Stimulated activated CD8-positive, alpha-beta memory T cell treated with anti-CD3 and anti-CD28 coated beads, Interleukin-2, amount 100 ng/mL, for 1 hour (primary cell): ENCODE data around the gene FAM117B.
"Not testable (repeated sequence)": the region's sequence is repeated elsewhere in the genome, so short reads cannot be mapped to it uniquely, and the experiment has no call there.

Experiments
- DNase-seq, 2 donors: peaks; one replicate each; pipeline ENCODE4 v3.0.0-alpha.2; 2020; ENCODE audit warnings: low read depth in 2 of 2

The FAM117B gene

DNA sequence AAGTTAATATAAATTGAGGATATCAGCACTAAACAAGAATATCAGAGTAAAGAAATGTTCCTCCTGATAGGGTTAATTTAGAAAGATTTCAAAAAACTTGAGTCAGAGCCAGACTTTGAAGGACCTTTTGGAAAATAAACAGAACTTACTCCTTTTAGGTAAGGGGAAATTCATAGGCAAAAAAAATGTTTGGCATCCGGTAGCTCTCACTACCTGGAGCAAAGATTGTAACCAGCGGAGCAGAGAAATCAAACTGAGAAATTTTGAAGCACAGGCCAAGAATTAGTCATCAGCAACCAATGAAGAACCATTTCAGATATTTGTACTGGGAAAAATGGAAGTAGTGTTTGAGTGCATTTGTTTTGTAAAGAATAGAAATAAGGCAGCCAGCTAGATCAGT is 123.8 kb downstream of the FAM117B start:
- no peak for DNase-seq

DNA sequence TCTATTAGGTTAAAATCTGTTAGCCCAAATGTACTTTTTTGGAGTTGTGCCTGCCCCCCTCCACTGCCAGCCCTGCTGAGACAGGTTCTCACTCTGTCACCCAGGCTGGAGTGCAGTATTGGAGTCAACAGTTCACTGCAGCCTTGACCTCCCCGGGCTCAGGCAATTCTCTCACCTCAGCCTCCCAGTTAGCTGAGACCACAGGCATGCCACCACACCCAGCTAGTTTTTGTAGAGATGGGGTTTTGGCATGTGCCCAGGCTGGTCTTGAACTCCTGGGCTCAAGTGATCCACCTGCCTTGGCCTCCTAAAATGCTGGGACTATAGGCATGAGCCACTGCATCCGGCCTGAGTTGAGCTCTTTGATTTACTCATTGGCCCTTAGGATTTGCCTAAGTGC is 126.1 kb downstream of the FAM117B start:
- no peak for DNase-seq

DNA sequence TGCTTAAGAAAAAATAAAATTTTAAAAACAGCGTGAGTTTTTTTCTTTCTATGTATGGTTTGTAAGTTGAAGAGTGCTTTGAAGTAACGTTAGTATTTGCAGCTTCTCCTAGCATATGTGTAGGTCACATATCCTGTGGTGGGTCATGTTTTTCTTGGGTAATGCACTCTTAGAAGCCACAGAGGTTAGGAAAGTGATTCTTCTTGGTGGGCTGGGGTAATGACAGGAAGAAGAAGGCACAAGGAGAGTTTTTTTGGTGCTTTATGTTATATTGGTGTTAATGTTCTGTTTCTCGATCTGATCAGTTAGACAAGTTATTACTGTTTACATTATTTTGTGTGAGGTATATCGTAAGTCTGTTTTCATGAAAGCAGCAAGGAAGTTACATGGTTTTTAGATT is 127.8 kb downstream of the FAM117B start:
- no peak for DNase-seq

DNA sequence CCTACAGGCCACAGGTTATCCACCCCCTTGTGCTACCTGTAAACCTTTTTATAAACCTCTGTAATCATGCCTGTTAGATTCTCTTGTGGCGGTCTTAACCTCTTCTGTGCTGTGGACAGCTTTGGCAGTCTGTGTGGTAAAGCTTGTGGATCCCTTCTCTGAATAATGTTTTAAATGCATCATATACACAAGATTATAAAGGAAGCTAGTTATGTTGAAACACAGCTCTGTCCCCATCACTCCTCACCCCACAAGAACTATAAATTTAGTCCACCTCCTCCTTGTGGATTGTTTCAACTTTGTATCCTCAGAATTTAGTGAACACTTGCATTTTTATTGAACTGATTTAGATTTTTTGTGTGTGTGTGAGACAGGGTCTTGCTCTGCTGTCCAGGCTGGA is 129.1 kb downstream of the FAM117B start:
- no peak for DNase-seq

DNA sequence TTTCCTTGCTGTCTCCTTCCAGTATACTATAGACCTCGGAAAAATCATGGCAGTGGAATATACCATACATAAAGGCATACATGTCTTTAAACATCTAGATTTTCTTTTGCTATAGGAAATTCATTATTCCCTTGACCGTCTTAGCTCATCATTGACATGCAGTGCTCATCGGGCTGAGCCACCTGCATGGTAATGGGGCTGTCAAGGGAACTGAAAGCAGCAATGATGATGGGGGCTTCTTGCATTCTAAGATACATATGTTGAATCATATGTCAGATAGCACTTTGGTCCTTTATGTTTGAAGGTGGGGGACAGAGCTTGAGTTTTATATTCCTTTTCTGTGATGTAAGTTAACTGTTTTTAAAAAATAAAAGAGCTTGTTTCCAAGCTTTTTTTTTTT is 130.2 kb downstream of the FAM117B start:
- no peak for DNase-seq

DNA sequence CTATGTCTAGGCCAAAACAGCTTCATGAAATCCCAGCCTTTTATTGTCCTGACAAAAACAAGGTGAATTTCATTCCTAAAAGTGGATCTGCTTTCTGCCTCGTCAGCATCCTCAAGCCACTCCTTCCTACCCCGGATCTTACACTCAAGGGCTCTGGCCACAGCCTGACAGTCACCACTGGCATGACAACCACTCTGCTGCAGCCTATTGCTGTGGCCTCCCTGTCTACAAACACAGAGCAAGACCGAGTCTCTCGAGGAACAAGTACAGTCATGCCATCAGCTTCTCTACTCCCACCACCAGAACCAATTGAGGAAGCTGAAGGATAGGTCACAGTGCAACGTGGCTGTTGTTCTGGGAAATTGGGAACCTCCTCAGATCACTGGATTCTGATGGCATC is 130.7 kb downstream of the FAM117B start:
- DNase-seq: no peak

DNA sequence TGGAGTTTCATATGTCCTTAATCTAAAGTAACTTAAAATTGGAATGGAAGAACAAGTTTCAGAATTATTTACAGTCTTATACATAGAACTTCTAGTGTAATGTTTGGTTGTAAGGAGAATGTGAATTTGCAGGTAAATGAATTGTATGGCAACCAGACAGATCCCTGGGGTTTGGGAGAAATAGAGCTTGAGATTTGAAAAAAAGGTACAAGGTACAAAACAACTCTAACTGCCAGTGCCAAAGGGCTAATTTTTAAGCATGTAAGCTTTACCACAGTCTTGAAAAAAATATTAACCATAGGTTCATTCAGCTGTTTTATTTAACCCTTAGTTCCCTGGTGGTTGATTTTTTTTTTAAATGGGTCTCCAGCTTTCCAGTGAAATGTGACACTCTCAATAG is 133.5 kb downstream of the FAM117B start:
- no peak for DNase-seq

DNA sequence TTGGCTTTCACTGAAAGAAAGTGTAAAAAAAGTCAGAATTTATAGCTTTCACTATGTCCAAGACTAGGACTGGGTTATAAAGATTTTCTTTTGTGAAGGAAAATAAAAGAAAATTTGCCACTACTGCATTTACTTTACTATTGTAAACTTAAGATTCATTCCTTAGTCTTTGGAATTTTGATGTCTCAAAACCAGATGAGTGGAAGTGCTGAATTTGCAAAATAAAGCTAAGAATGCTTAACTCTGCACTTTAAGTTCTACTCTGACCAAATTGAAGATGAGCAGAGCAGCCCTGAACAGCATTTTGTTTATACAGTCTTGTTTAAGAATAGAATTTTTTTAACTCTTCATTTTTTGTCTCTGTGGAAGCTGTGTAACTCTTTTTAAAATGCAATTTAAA is 134.4 kb downstream of the FAM117B start:
- DNase-seq: no peak

DNA sequence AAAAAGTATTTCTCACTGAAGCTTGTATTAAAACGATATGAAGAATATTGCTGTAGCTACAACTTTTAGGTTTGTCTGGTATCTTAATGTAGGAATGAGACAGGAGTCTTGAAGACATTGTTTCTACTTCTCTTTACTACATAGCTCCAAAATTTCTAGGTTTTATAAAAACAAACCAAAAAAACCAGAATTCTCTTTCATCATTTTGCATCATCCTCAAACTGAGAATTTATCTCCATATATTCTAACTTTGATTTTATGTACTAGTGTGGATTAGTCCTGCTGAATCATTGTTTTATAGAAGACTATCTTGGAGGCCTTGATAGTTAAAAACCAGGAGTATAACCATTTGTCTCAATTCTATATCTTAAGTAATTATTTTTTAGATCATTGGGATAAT is 136.6 kb downstream of the FAM117B start:
- DNase-seq: no peak

DNA sequence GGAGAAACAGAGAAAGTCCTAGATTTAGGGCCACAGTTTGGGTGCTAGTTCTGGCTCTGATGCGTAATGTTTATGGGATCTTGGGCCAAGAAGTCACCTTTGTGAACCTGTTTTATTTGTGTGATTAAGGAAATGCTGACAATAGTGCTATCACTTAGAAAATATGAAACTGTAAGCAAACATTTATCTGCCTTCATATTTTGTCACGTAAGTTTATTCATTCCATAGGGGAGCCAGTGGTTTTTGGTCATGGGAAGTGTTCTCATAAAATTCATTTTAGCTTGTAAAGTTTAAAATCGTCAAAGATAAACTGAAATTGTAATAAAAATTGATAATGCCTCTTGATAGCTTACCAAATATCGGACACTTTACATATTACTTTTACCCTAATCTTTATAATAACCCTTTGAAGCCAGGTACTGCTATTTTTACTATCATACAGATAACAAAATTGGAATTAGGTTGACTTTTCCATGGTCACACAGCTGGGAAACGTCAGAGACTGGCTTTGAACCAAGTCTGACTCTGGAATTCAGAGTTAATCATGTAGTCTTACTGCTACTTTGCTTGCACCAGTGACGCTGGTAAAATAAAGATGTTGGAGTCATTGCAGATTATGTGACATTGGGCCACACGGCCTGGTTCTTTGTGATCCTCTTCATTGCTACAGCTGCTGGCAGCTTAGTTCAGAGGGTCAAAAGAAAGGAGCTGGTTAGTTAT is 137.1 kb downstream of the FAM117B start:
- DNase-seq: no peak

DNA sequence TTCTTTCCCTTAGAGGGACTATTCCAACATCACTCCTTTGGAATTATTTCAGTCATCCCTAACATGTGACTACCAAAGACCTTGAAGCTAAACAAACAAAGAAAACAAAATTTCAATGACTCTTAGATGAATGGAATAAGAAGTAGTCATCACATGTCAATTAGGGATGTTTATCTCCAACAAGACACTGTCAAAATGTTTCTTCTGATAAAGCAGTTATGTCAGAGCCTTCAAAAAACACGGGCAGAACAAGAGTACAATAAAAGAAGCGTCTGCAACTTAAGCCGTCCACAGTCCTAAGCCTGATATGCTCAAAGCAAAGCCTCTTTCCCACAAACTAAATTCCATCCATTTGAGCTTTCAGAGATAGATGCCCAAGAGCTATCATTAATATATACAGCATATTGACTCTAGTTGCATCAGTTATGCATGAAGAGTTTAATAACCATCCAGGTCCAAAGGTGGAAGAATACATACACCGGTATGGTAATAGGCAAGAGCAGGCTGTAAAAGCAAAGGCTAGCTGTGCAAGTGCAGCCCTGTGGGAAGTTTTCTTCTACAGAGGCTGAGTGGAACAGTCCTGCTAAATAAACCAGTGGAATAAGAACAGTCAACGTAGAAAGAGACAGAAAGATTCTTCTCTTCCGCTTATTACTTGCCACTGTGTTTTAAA is 138.7 kb downstream of the FAM117B start:
- DNase-seq: no peak

DNA sequence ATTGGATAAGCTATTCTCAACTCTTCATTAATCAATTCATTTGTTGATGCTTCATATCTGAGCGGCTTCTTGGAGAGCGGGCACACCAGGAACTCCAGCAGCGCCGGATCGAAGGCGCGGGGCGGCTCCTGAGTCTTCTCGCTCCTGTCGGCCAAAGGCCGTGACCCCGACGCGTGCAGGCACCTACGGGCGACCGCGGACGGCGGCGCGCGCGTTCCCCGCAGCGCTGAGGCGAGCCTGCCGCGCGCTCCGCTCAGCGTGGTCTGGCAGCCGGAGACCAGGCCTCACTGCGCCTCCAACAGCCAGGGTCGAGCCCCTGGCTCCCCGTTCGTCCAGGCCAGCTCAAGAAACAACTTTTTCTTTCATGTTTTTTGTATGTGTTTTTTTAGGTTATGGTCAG is 139.3 kb downstream of the FAM117B start:
- DNase-seq: no peak

DNA sequence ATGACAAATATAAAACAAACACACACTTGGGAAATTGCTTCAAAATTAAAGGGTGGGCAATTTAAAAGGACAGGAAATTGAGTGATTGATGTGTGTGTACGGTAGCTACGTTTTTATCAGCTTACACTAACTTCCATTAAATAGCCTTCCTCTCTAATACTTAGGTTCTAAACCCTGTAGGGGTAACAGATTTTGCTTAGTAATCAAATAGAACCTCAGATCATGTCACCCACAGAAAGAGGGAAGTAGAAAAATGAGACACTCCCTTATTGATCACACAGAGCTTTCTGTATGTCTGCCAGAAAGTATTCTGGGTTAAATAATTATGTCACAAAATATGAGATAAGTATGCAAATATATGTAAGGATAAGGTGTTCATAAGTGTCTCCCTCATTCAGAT is 143.4 kb downstream of the FAM117B start:
- no peak for DNase-seq

DNA sequence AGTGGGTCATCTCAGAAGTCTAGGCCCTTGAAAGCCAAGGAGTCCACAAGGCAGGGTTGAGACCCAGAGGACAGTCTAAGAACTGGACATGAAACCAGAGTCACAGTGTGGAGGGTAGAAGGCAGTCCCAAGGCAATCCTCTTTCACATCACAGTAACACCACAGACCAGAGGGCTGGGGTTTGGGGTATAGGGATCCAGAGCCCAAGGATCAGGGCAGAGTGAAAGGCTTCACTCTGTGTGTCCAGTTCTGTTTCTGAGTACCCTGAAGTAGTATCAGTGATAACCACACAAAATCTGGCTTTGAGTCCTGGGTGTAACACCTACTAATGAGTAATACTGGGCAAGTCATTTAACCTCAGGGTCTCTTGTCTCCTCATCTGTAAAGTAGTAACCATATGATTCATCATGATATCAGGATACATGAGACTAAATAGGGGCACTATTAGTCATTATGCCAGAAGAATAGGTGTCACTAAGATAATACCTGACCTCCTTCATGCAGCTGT is 145.8 kb downstream of the FAM117B start:
- DNase-seq: no peak

DNA sequence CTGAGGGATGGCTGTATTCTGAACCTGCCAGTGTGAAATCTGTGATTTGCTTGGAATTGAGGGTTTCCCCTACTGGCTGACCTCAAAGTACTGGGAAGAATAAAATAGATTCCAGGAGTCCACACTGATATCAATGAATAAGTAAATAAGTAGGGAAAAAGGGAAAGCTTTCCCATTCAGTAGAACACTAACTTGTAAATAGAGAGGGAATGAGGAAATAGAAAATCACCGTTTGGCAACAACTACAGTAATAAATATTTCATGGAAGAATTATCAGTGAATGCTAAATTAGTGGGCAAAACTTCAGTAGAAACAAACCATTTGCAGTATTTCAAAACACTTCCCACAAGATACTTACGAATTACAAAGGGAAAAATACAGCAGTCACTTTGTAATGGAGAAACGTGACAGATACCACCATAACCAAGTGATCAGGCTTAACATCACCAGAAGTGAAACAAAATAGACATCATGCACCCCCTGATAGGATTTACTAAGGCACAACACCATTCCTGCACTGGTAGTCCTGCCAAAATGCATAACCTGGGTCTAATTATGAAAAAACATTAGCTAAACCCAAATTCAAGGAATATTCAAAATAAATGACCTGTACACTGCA is 148.3 kb downstream of the FAM117B start:
- DNase-seq: no peak

DNA sequence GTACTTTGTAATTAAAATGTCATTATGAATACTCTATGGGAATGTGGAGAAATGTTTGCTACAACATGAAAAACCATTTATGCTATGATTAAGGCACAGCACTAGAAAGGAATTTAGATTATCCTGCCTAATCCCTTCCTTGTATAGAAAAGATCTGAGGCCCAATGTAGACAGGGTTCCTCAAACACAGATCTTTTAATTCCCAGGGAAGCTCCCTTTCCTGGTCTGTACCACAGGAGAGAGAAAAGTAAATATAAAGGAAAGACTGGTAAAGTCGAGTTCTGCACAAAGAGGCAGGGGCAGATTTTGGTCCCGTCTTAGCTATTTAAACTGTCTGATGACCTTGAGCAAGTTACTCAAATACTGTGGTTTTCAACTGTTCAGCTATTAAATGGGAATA is 152.1 kb downstream of the FAM117B start:
- DNase-seq: no peak

DNA sequence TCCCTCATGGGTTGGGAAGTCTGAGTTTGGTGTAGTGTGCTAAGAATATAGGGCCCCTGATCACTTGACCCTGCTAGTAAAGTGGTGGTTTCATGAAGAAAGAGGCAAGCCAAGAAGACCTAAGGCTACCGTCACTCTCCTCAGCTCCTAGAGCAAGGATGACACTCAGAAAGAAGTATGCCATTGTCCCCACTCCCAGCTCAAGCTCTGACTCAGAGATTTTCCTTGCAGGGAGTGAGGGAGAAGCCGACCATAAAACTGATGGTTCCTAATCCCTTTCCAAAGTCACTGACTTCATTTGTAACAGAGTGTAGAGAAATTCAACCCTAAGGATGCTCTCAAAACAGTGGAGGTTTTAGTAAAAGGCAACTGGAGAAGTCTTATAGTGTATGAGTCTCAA is 155.9 kb downstream of the FAM117B start:
- no peak for DNase-seq

DNA sequence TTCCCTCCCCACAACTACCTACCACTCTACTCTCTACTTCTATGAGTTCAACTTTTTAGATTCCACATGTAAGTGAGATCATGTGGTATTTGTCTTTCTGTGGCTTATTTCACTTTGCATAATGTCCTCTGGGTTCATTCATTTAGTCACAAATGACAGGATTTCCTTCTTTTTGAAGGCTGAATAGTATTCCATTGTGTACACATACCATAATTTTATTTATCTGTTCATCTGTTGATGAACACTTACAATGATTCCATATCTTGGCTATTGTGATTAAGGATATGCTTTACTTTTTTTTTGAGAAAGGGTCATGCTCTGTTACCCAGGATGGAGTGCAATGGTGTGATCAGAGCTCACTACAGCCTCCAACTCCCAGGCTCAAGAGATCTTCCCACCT is 163.2 kb downstream of the FAM117B start:
- no peak for DNase-seq

DNA sequence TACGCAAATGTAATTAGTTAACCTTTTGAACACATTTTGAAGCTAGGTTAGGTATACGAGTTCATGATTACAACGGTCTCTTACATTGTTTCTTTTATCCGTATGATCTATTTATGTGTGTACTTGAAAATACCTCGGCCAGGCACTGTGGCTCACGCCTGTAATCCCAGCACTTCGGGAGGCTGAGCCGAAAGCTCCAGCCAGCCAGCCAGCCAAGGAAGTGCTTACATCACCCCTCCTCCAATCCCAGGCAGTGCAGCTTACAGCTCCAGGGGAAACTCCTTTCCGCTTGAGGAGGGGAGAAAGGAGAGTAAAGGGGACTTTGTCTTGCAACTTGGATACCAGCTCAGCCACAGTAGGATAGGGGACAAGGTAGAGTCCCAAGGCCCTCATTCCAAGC is 171.1 kb downstream of the FAM117B start:
- not testable (repeated sequence) for DNase-seq

DNA sequence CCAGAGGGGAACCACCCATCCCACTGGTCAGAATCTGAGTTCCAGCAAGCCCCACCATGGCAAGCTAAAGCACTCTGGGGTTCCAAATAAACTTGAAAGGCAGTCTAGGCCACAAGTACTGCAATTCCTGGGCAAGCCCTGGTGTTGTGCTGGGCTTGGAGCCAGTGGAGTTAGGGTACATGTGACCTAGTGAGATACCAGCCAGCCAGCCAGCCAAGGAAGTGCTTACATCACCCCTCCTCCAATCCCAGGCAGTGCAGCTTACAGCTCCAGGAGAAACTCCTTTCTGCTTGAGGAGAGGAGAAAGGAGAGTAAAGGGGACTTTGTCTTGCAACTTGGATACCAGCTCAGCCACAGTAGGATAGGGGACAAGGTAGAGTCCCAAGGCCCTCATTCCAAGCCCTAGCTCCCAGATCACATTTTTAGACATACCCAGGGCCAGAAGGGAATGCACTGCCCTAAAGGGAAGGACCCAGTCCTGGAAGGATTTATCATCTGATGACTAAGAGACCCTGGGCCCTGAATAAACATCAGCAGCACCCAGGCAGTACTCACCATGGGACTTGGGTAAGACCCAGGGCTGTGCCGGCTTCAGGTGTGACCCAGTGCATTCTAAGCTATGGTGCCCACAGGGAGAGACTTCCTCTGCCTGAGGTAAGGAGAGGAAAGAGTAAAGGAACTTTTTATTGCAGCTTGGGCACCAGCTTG is 172.8 kb downstream of the FAM117B start:
- not testable (repeated sequence) for DNase-seq

DNA sequence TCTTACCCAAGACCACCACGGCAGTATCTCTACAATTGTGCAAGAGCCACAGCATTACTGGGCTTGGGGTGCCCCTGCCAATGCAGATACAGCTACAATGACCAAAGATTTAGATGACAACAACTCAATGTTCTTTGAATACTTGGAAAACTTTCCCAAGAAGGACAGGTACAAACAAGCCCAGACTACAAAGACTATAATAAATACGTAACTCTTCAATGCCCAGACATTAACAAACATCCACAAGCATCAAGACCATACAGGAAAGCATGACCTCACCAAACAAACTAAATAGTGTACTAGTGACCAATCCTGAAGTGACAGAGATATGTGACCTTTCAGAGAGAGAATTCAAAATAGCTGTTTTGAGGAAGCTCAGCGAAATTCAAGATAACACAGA is 174.0 kb downstream of the FAM117B start:
- DNase-seq: no peak

DNA sequence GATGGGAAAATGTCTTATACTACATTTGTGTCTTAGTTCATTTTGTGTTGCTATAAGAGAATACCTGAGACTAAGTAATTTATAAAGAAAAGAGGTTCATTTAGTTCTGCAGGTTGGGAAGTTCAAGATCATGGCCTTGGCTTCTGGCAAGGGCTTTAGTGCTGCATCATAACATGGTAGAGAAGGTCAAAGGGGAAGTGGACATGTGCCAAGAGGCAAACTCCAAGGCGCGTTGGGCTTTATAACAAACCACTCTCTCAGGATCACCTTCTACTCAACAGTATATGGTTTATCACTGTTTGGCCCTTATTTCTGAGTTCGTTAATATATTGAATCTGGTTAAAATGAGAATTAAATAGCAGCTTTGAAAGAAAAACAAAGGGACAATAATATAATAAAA is 178.6 kb downstream of the FAM117B start:
- no peak for DNase-seq
